Hematopoietic multipotent progenitor cell treated with erythropoietin and hydrocortisone succinate and interleukin-3 and kit ligand, for 17 days (in vitro differentiated cells): ENCODE results near the gene HAO2.

Experiments
- DNase-seq: peaks from one replicate; pipeline ENCODE4 v3.0.0-alpha.2; 2015; ENCODE audit warnings: low spot score

HAO2 gene

DNA sequence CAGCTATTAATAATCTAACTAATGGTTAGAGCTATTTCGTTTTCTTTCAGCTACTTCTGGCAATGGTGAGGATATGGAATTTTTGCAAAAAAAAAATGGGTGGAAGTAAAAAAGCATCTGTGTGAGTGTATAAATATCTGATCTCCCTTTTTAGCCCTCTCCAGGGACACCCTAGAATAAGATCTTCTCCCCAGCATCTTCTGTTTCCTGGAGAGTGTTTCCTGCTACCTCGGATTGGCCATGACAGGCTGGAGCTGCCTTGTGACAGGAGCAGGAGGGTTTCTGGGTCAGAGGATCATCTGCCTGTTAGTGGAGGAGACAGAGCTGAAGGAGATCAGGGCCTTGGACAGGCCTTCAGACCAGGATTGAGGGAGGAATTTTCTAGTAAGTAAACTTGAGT lies 70.2 kb downstream of the HAO2 start:
- DNase-seq = no peak

- DNase-seq = no peak
Observed at GRCh38 chr1:119440721-119441307, 72.2 kb downstream of the HAO2 start.

- no peak for DNase-seq
Observed at GRCh38 chr1:119442756-119443155, 74.2 kb downstream of the HAO2 start.
